Spleen (tissue), 7 donors: ENCODE measurements around the gene COQ10A.

Experiments used
- POLR2A ChIP-seq, 3 donors: fragments of 450-650 bp; IDR thresholded peaks; one replicate each; pipeline ENCODE4 v1.5.1; 2017; ENCODE audit warnings: antibody characterized with exemption in 3 of 3, mild to moderate bottlenecking in 1 of 3
- POLR2AphosphoS5 ChIP-seq, 3 donors: sonication (generic); formaldehyde crosslinking; IDR thresholded peaks; one replicate each; pipeline ENCODE4 v1.5.1; 2017; ENCODE audit warnings: antibody characterized with exemption in 3 of 3
- TF ChIP-seq, protein P1 (sequence below), 11 experiments: fragments of 200-600 bp in 7 of 11; fragments of 450-650 bp in 4 of 11; sonication (generic) in 4 of 11; IDR thresholded peaks in 8 of 11; conservative IDR thresholded peaks in 3 of 11; 1 replicate in 7 of 11; 2 replicates in 4 of 11; pipeline versions ENCODE4 v1.4.0 to v1.8.0; 2016 to 2021; ENCODE audit warnings: antibody characterized with exemption in 11 of 11, inconsistent platforms in 4 of 11, mild to moderate bottlenecking in 1 of 11
- donor health status: DM: no; HTN: no; CAD: no; lungs with moderate emphysema.
- donor health status: DM: no; HTN: no; CAD: no.
- donor health status: DM: no; HTN: no; CAD: no.

DNA sequence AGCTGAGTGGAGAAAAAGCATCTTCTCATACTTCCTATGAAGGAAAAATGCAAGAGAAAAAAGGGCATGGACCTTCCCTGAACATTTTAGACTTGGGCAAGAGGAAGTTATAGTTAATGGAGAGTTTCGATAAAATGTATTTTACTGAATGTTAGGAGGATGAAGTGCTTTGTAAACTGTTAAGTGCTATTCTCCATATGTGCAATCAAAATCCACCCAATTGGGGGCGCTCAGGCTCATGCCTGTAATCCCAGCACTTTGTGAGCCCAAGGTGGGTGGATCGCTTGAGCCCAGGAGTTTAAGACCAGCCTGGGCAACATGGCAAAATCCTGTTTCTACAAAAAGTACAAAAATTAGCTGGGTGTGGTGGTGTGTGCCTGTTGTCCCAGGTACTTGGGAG lies 50.9 kb downstream of the COQ10A start:
- TF ChIP-seq POLR2A (IDR thresholded peaks at IDR 0.05), result no peak
- TF ChIP-seq, protein P1, sequence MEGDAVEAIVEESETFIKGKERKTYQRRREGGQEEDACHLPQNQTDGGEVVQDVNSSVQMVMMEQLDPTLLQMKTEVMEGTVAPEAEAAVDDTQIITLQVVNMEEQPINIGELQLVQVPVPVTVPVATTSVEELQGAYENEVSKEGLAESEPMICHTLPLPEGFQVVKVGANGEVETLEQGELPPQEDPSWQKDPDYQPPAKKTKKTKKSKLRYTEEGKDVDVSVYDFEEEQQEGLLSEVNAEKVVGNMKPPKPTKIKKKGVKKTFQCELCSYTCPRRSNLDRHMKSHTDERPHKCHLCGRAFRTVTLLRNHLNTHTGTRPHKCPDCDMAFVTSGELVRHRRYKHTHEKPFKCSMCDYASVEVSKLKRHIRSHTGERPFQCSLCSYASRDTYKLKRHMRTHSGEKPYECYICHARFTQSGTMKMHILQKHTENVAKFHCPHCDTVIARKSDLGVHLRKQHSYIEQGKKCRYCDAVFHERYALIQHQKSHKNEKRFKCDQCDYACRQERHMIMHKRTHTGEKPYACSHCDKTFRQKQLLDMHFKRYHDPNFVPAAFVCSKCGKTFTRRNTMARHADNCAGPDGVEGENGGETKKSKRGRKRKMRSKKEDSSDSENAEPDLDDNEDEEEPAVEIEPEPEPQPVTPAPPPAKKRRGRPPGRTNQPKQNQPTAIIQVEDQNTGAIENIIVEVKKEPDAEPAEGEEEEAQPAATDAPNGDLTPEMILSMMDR (IDR thresholded peaks at IDR 0.05 in 8 of 11, conservative IDR thresholded peaks at IDR 0.05 in 3 of 11), result no peak
- TF ChIP-seq POLR2AphosphoS5 (IDR thresholded peaks at IDR 0.05), result no peak
